SK-N-SH (cell line): ENCODE measurements around the gene FBXW11.
"Not testable (repeated sequence)": the region's sequence is repeated elsewhere in the genome, so short reads cannot be mapped to it uniquely, and the experiment has no call there.

Experiments
- CTCF ChIP-seq: fragments of 200-600 bp; sonication (generic); IDR thresholded peaks from 2 replicates; pipeline ENCODE4 v1.6.1; 2017; ENCODE audit warnings: antibody characterized with exemption, mild to moderate bottlenecking, moderate library complexity
- FOXJ3 ChIP-seq: sonication (generic); formaldehyde crosslinking; IDR thresholded peaks from 2 replicates; pipeline ENCODE4 v1.5.1; 2020; ENCODE audit warnings: mild to moderate bottlenecking, missing genetic modification reagents
- GABPA ChIP-seq: IDR thresholded peaks from 2 replicates; pipeline ENCODE4 v1.4.0; 2012; ENCODE audit warnings: low read depth, mild to moderate bottlenecking
- MXI1 ChIP-seq: IDR thresholded peaks from 2 replicates; pipeline ENCODE4 v1.6.1; 2012; ENCODE audit warnings: mild to moderate bottlenecking, low read depth, low read length, improper control_type of control experiment
- NRF1 ChIP-seq: IDR thresholded peaks from 2 replicates; pipeline ENCODE4 v1.6.1; 2012; ENCODE audit warnings: low read depth, mild to moderate bottlenecking, low read length
- POLR2AphosphoS5 ChIP-seq: IDR thresholded peaks from 2 replicates; pipeline ENCODE4 v1.6.1; 2012; ENCODE audit warnings: low read depth, low read length
- RAD21 ChIP-seq: IDR thresholded peaks from 2 replicates; pipeline ENCODE4 v1.6.1; 2012; ENCODE audit warnings: mild to moderate bottlenecking, low read length
- RXRA ChIP-seq: IDR thresholded peaks from 2 replicates; pipeline ENCODE4 v1.4.0; 2012; ENCODE audit warnings: low read depth, mild to moderate bottlenecking, borderline replicate concordance
- SMC3 ChIP-seq: IDR thresholded peaks from 2 replicates; pipeline ENCODE4 v1.6.1; 2012; ENCODE audit warnings: low read depth, low read length, improper control_type of control experiment
- USF2 ChIP-seq: fragments of 150-350 bp; IDR thresholded peaks from 2 replicates; pipeline ENCODE4 v1.6.1; 2017; ENCODE audit warnings: antibody characterized with exemption, low read length, low read depth, borderline replicate concordance
- TF ChIP-seq, protein P1 (sequence below): IDR thresholded peaks from 2 replicates; pipeline ENCODE4 v1.6.1; 2012; ENCODE audit warnings: mild to moderate bottlenecking, low read depth, low read length, moderate library complexity
- TF ChIP-seq, protein P2 (sequence below): IDR thresholded peaks from 2 replicates; pipeline ENCODE4 v1.4.0; 2012; ENCODE audit warnings: low read depth
- TF ChIP-seq, protein P3 (sequence below): IDR thresholded peaks from 2 replicates; pipeline ENCODE4 v1.4.0; 2012; ENCODE audit warnings: low read depth, borderline replicate concordance

GRCh38 chr5:171977244-171977950, 29.0 kb downstream of the FBXW11 start:
- not testable (repeated sequence) for TF ChIP-seq RAD21; SMC3; CTCF; GABPA; MXI1; RXRA; NRF1; POLR2AphosphoS5; USF2; FOXJ3 (CRISPR knock-in tag)
- TF ChIP-seq, protein P1, sequence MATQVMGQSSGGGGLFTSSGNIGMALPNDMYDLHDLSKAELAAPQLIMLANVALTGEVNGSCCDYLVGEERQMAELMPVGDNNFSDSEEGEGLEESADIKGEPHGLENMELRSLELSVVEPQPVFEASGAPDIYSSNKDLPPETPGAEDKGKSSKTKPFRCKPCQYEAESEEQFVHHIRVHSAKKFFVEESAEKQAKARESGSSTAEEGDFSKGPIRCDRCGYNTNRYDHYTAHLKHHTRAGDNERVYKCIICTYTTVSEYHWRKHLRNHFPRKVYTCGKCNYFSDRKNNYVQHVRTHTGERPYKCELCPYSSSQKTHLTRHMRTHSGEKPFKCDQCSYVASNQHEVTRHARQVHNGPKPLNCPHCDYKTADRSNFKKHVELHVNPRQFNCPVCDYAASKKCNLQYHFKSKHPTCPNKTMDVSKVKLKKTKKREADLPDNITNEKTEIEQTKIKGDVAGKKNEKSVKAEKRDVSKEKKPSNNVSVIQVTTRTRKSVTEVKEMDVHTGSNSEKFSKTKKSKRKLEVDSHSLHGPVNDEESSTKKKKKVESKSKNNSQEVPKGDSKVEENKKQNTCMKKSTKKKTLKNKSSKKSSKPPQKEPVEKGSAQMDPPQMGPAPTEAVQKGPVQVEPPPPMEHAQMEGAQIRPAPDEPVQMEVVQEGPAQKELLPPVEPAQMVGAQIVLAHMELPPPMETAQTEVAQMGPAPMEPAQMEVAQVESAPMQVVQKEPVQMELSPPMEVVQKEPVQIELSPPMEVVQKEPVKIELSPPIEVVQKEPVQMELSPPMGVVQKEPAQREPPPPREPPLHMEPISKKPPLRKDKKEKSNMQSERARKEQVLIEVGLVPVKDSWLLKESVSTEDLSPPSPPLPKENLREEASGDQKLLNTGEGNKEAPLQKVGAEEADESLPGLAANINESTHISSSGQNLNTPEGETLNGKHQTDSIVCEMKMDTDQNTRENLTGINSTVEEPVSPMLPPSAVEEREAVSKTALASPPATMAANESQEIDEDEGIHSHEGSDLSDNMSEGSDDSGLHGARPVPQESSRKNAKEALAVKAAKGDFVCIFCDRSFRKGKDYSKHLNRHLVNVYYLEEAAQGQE: not testable (repeated sequence)
- TF ChIP-seq, protein P2, sequence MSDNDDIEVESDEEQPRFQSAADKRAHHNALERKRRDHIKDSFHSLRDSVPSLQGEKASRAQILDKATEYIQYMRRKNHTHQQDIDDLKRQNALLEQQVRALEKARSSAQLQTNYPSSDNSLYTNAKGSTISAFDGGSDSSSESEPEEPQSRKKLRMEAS: not testable (repeated sequence)
- TF ChIP-seq, protein P3, sequence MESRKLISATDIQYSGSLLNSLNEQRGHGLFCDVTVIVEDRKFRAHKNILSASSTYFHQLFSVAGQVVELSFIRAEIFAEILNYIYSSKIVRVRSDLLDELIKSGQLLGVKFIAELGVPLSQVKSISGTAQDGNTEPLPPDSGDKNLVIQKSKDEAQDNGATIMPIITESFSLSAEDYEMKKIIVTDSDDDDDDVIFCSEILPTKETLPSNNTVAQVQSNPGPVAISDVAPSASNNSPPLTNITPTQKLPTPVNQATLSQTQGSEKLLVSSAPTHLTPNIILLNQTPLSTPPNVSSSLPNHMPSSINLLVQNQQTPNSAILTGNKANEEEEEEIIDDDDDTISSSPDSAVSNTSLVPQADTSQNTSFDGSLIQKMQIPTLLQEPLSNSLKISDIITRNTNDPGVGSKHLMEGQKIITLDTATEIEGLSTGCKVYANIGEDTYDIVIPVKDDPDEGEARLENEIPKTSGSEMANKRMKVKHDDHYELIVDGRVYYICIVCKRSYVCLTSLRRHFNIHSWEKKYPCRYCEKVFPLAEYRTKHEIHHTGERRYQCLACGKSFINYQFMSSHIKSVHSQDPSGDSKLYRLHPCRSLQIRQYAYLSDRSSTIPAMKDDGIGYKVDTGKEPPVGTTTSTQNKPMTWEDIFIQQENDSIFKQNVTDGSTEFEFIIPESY: not testable (repeated sequence)
